GM21367 (cell line): Measurements from ENCODE around the gene OSGEP.

Source experiments
- ATAC-seq: cut with Tn5 transposase; IDR thresholded peaks from one replicate; pipeline ENCODE4 v1.9.1; 2021; ENCODE audit not compliant: unreplicated experiment

OSGEP gene

DNA sequence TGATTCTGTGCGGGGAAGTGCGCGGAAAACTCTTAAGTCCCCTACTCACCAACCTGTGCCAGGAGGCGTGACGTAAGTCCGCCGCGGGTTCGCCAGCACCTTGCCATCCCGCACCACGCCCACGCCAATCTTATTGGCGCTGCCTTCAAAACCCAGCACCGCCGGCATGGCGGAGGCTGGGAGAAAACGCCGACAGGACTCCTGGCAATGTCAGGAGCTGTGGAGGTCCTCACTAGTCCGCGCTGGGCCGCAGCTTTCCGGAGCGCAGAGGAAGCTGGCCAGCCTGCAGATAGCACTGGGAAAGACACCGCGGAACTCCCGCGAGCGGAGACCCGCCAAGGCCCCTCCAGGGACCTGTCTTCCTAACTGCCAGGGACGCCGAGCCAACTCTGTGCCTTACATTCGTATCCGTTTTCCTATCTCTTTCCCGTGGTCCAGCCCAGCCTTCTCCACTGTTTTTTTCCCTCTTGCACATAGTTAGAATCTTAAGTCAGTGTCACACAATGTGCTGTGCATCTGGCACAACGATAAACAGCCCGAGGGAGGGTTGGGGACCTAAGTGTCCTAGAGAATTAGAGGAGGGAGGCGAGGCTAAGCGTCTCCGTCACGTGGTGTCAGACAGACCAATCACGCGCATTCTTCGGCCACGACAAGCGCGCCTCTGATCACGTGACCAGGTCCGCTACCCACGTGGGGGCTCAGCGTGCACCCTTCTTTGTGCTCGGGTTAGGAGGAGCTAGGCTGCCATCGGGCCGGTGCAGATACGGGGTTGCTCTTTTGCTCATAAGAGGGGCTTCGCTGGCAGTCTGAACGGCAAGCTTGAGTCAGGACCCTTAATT, at the start of gene OSGEP, which contains the start of gene APEX1:
OSGEP (minus strand) TSS at position 297 of the 839 bp plus-strand sequence; CDS start at position 168, 129 bp downstream.
APEX1 (plus strand) TSS at position 711 of the 839 bp plus-strand sequence. CDS start 420 bp downstream, outside the sequence.
- peak; percentile 79 for ATAC-seq

DNA sequence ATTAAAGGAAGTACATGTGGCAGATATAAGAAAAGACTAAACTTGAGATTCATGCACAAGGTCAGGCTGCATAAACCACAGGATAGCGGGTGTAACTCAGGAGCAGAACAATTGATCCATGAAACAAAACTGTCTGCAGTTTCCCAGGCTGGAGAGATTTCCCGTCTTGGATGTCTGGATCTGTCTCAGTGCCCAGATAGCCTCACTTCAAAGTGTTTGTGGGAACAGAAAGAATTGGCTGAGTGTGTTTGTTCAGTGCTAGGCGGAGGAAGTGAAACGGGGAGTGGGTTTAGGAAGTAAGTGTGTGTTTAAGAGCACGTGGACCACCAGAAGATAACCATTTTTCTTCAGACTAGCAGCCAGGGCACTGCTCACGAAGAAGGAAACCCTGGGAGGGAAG, 49.3 kb upstream of the OSGEP start:
- no peak for ATAC-seq

DNA sequence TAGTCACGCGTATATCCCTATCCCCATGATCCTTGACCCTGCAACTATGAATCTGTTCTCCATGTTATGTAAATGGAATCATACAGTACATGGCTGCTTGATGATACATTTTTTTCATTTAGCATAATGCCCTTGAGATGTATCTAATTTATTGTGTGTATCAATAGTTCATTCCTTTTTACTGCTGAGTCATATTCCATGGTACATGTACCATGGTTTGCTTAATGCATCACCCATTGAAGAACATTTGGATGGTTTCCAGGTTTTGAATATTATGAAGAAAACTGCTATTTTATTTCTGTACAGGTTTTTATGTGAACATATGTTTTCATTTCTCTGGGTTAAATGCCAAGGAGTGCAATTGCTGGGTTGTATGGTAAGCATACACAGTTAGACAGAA, 46.7 kb upstream of the OSGEP start:
- ATAC-seq: no peak

DNA sequence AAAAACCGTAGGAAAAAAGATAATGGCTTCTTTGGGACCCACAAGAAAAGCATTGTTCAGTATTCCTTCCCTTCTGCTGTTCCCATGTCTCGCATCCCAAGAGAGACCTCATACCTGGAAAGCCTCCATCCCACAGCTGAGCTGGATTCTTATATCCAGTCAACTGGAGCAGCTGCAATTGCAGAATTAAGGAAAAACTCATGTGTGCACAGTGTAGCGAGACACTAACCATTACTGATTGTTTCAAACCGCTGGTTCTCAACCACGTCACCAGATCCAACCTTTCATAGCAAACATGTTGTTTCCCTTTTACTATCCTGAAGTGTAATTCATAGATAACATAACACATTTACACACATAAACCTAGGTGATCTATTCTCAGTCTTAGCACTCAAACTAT, 45.3 kb upstream of the OSGEP start:
- no peak for ATAC-seq

DNA sequence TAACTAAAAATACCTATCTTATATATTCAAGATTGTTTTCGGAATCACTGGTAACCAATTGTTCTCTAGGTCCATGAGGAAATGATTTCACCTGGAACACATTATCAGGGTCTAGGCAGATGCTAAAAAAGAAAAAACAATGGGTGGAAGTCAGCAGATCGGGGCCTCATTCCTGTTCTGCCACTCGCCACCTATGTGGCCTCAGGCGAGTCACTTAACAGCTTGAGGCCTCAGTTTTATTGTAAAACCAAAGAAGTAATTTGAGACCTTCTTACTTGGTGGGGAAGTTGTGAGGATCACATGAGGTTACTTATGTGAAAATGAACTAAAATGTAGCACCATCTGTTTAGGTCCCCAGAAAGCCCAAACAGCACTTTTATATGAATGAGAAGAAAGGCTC, 44.5 kb upstream of the OSGEP start:
- no peak for ATAC-seq

DNA sequence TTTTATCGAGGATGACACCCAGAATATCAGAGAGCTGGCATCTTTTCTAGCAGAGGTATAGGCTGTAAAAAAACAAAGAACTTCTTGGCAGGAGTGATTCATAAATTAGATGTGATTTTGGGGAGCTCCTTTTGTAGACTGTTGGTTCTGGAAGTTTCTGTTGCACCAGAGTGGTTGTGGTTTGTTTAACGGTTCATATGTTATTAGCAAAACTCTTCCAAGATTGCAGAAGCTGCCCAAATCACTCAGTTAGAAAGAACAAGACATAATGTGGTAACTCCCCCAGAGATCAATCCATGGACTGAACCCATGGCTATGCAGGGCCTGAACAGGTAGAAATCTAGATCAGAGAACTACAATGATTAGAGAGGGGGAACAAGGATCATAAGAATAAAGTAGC, 44.0 kb upstream of the OSGEP start:
- ATAC-seq: no peak

DNA sequence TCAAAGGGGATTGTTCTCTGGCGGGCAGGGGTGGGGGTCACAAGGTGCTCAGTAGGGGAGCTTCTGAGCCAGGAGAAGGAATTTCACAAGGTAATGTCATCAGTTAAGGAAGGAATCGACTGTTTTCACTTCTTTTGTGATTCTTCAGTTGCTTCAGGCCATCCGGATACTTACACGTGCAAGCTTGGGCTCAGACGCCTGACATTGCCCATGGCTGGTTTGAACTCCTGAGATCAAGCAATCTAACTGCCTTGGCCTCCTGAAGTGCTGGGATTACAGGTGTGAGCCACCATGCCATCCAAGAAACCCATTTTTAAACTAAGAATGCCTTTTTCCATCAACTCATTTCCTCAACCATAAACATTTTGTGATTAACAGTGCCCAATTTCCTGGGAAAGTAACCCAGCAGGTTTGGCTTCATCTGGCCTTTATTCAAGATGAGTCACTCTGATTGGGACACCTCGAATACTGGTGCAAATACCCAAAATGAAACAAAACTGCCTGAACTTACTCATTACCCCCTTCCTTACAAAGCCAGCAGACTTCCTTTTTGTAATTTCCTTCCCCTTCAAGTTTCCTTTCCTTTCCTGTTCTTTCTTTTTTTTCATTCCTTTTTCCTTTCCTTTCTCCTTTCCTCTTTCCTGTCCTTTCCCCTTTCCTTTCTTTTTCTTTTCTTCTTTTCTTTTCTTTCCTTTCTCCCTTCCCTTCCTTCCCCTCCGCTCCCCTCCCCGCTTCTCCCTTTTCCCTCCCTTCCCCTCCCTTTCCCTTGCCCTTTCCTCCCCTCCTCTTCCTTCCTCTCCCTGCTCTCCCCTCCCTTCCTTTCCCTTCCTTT, 40.5 kb upstream of the OSGEP start:
- no peak for ATAC-seq

DNA sequence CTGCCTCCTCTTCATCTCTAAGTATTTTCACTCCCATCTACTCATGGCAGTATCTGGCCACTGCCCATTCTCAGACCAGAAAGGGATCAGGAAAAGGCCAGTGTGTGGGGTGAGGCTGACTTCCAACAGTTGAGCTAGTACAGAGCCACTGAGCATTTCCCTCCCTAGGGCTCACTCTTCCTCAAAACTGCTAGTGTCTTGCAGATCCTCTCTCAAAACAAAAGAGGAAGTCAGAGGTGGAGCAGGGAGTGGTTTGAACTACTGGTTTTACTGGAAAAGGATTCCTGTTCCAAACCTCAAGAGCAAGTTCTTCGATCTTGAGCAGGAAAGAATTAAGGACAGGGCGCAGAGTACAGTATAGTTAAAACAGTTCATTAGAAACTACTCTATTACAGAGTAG, 39.0 kb upstream of the OSGEP start:
- ATAC-seq: no peak

DNA sequence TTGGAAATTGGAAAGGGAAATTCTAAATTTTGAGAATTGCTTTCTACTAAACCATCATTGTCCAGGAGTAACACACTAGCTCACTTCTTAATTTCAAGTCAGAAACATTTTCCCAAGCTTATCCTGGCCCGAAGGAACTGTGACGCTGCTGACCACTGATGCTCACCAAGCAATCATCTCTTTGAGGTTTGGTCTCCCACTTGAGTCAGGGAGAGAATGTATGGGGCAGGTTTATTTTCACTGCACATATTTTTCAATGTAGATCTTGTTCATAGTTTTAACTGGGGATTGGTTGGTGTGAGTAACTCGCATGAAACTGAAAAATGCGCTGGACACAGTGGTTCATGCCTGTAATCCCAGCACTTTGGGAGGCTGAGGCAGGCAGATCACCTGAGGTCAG, 37.9 kb upstream of the OSGEP start:
- ATAC-seq: no peak

DNA sequence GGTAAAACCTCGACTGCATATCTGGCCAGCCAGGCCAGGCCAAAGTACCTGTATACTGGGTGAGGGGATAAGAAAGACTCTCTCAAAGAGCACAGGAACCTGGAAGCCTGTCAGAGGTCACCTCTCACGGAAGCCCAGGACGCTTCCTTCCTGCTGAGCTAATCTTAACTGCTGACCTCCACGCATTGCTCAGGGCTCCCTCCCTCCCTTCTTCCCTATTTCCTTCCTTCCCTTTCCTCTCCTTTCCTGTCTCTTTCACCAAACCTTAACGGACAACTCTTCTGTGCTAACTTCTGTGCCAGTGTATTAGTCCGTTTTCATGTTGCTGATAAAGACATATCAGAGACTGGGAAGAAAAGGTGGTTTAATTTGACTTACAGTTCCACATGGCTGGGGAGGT, 36.0 kb upstream of the OSGEP start:
- no peak for ATAC-seq

DNA sequence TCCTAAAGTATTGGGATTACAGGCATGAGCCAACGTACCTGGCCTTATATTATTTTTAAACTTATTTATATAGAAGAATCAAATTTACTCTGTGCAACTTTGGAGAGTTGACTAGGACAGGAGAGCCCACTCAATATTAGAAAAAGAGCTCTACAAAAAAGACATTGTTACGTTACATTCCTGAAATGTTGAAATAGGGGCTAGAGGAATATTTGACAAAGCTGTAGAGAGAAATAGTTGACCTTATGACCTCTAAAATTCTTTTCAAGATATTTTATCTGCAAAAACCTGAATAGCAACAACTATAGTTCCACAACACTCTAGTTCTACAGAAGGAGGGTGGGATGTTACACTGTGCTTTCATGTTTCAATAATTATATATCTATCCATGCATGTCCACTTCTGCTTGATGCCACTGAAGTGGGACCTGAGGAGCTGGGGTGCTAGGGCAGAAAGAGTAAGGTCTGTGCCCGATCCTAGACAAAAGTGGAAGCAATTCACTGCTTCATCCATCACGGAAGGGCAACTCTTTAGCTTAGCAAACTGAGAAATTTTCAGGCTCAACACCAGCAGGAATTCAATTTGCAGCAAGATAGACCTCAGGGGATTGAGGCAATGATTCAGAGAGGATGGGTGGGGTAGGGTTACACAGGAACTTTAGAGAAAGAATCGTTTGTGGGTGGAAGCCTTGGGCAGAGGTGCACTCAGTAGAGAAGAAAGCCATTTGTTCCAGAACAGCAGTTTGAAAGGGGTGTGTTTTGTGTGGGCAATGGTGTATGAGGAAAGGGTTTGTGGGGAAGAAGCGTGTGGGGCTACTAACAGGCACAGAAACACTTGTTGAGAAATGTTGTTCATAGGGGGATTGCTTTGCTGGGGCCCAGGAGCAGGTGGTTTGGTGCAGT, 34.7 kb upstream of the OSGEP start:
- ATAC-seq: peak; percentile 30

DNA sequence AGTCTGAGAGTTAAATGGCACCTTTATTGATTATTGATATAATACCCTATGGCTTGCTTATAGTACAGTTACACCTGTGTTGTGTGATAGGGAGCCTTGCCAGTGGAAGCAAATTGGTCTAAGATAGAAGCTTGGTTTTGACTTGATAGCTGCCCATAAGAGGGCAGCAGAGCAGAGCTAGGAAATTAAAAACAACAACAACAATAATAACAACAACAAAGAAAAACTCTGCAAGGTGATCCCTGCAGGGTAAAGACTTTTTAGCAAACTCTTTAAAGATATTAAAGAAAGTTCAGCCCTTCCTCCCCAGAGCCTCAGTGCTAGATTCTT, 32.7 kb upstream of the OSGEP start:
- no peak for ATAC-seq

DNA sequence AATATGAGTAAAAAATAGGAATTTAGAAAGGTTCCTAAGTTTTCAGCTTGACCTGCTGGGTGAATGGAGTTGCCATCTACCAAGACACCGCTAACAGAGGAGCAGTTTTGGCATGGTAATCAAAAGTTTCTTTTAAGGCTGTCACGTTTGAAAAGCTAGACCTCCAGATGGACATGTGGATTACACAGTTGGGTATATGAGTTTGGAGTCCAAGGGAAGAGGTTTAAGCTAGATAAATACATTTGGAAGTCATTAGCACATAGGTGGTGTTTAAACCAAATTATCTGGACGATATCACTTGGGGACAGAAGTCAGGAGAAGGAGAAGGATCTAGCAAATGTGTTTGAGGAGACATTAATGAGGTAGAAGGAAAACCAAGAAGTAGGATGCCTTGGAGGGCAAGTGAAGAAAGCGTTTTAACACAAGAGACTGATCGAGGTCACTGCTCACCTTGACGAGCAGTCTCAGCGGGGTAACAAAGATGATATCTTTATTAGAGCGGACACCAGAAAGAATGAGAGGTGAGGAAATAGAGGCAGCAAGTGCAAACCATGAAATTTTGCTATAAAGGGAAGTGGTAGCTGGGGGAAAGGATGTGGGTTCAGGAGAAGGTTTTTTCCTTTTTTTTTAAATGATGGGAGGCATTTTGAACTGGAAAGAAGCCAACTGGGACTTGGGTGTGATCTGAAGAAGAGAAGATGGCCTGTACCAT, 32.2 kb upstream of the OSGEP start:
- no peak for ATAC-seq

DNA sequence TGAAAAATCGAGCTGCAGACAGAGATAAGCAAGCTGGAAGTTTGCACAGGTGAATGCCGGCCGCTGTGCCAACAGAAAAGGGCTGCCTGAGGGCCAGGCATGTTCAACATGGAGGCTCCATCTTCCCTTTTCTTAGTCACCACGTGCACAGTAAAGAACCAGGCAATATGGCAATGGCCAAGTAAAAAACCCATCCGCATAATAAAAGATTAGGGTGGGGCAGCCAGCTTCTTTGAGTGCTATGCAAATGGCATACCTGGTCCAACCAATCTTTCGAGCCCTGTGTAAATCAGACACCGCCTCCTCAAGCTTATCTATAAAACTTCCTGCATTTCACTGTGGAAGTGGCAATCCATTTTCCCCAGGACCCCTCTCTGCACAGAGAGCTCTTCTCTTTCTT, 31.3 kb upstream of the OSGEP start:
- no peak for ATAC-seq

DNA sequence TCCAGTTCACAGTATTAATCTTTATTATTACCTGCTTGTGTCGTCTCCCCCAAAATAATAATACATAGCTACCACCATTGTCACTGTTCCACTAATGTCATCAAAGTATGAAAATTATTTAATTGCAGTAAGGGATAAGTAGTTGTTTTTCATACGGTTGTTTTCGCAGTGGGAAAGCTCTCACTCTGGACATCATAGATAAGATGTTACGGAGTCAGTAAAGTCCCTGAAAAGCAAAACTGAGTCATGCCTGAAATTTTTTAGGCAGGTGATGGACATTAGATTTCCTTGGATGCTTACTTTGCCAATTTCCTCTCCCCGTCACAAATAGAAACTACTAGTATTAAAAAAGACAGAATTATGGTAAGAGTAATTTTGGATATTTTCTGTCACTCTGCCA, 27.8 kb upstream of the OSGEP start:
- no peak for ATAC-seq

DNA sequence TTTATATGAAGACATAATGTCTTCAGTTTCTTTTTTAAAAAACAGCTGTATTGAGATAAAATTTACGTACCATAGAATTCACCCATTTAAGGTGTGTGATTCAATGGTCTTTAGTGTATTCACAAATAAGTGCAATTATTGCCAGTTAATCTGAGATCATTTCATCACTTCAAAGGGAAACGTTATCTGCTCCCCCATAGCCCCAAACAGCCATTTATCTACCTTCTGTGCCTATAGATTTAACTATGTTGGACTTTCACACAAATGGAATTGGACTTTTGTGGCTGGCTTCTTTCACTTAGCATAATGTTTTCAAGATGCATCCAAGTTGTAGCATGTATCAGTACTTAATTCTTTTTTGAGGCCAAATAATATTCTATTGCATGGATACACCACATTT, 24.3 kb upstream of the OSGEP start:
- no peak for ATAC-seq

DNA sequence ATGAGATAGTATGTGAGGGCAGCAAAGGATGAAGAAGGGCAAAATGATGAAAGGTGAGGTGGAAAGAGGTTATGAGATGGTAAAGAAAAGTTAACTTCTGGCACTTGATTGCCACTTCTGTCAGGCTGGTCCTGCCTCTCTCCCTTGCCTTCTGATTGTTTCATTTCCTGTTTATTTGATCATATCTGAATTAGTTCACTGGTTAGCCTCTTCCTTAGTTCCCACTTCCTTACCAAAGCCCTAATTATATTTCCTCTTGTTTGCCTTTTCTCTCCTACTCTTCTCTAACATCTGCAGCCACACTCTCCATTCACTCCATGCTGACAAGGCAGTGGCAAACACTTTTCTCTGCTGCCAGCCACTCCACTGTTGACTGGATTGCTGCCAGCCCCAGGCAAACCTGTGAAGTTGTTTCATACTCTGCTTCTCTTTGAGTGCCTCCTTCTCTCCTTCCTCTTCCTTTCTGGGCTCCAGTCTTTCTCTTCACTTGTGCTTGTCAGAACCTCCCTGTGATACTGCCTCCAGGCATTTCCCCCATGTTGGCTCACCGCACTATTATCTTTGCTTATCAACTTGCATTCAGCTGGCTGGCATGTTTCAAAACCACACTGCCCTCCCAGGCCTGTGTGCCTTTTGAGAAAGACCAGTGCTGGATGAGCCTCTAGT, 22.7 kb upstream of the OSGEP start:
- ATAC-seq: no peak

DNA sequence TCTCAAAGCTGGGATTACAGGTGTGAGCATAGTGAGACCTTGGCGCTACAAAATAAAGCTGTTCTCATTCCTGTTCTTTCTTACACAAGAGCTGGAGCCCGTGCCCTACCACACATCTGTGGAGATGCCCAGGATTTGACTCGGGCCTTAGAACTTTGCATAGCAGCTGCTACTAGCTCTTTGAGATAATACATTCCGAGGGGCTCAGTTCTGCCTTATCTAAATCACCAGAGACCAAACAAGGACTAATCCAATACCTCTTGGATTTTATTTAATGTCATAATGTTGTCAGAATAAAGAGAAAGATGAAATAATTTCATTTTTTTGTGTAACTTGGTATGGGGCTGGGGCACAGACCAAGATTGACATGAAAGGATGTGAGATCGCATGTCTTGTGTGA, 22.2 kb upstream of the OSGEP start:
- ATAC-seq: no peak

DNA sequence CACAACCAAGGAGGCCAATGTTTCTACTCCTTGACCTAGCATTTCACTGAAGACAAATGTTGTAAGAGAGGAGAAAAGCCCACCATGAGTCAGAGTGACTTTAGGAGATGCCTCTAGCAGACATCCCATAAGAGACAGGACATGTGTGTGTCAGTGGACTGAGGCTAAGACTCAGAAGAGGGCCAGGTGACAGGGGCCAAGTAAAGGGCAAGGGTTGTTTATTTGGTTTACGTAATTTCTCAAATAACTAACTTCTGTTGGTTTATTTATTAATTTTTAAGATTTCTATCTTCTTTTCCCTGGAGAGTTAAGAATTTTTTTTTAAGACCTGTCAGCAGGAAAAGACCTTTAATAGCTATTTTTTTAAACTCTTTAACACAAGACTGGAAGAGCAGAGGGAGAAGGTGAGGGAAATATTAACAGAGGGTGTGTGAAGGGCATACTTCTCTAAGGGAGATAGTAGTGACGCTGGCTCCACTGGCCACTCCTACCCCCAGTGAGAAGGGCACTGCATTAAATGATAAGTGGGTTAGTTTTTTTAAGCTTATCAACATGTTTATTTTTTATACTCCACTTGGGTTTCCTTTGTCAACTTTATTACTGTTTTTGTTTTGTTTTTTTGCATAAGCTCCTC, 18.0 kb upstream of the OSGEP start:
- no peak for ATAC-seq

DNA sequence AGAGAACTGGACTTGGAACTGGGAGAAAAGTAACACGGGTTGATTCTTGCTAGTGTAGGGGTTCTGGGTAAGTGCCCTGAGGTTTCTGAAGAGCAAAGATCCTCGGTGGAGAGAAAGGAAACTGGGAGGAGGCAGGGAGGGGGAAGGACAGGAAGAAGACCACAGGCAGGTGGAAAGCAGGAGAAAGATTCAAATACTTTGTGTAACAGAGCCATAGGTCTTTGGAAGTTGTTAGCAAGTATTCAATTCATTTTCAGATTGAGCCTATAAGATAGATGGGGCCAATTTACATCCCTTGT, 15.9 kb upstream of the OSGEP start:
- no peak for ATAC-seq
